ENCODE measurements around the gene DOK4.
A peak's percentile ranks its signal among the peaks of the same experiment; 100 is the strongest.

Gene DOK4

GRCh38 chr16:57485916-57486857 is at the start of gene DOK4:
Gene DOK4, minus strand, starts transcription at chr16:57486493. Its CDS starts 6,986 bp downstream, at chr16:57479507.
- peak; percentile 87 for DNase-seq (ENCODE audit: low spot score)

- DNase-seq (ENCODE audit: low spot score) = peak; percentile 98
These were observed 49.5 kb upstream of the DOK4 start for GRCh38 chr16:57535680-57536305.

- peak; percentile 68 for DNase-seq (ENCODE audit: low spot score)
These were observed 48.8 kb upstream of the DOK4 start for GRCh38 chr16:57534881-57535658.

GRCh38 chr16:57534337-57534880 is 48.1 kb upstream of the DOK4 start:
- DNase-seq (ENCODE audit: low spot score) = peak; percentile 18

GRCh38 chr16:57533431-57534336 is 47.4 kb upstream of the DOK4 start:
- DNase-seq (ENCODE audit: low spot score) = peak; percentile 61

GRCh38 chr16:57532266-57532625 is 46.0 kb upstream of the DOK4 start:
- DNase-seq (ENCODE audit: low spot score) = no peak

- peak; percentile 53 for DNase-seq (ENCODE audit: low spot score)
These were observed 45.5 kb upstream of the DOK4 start for GRCh38 chr16:57531635-57532265.

GRCh38 chr16:57531253-57531575 is 44.9 kb upstream of the DOK4 start:
- no peak for DNase-seq (ENCODE audit: low spot score)

GRCh38 chr16:57530522-57531252 is 44.4 kb upstream of the DOK4 start:
- DNase-seq (ENCODE audit: low spot score) = peak; percentile 60

- DNase-seq (ENCODE audit: low spot score) = peak; percentile 63
These were observed 43.8 kb upstream of the DOK4 start for GRCh38 chr16:57530104-57530521.

GRCh38 chr16:57529391-57530103 is 43.3 kb upstream of the DOK4 start:
- peak; percentile 65 for DNase-seq (ENCODE audit: low spot score)

- DNase-seq (ENCODE audit: low spot score) = peak; percentile 40
These were observed 42.5 kb upstream of the DOK4 start for GRCh38 chr16:57528499-57529390.

- no peak for DNase-seq (ENCODE audit: low spot score)
These were observed 41.5 kb upstream of the DOK4 start for GRCh38 chr16:57527610-57528360.

- DNase-seq (ENCODE audit: low spot score) = no peak
These were observed 40.7 kb upstream of the DOK4 start for GRCh38 chr16:57527027-57527426.

- DNase-seq (ENCODE audit: low spot score) = no peak
These were observed 40.2 kb upstream of the DOK4 start for GRCh38 chr16:57526498-57526897.

- DNase-seq (ENCODE audit: low spot score) = no peak
These were observed 39.5 kb upstream of the DOK4 start for GRCh38 chr16:57525761-57526160.

GRCh38 chr16:57522960-57523359 is 36.7 kb upstream of the DOK4 start:
- no peak for DNase-seq (ENCODE audit: low spot score)

Measured in left forelimb (tissue), 1 donor.